Smooth muscle cell of trachea (primary cell): Measurements from ENCODE around the gene AACS. TPM values are rescaled to one million over a fixed set of nuclear protein-coding genes. Genes with fewer than 3 reads are reported as not detected.

Experiments used
- total RNA-seq: library from RNA; depleted of rRNA; stranded (reverse); fragments of >200 nt; gene quantifications from 2 replicates; pipeline ENCODE4 v1.2.1, GENCODE V29; 2014

AACS gene, protein sequence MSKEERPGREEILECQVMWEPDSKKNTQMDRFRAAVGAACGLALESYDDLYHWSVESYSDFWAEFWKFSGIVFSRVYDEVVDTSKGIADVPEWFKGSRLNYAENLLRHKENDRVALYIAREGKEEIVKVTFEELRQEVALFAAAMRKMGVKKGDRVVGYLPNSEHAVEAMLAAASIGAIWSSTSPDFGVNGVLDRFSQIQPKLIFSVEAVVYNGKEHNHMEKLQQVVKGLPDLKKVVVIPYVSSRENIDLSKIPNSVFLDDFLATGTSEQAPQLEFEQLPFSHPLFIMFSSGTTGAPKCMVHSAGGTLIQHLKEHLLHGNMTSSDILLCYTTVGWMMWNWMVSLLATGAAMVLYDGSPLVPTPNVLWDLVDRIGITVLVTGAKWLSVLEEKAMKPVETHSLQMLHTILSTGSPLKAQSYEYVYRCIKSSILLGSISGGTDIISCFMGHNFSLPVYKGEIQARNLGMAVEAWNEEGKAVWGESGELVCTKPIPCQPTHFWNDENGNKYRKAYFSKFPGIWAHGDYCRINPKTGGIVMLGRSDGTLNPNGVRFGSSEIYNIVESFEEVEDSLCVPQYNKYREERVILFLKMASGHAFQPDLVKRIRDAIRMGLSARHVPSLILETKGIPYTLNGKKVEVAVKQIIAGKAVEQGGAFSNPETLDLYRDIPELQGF
- 26.1 and 31.4 TPM in 2 replicates for total RNA-seq

DNA sequence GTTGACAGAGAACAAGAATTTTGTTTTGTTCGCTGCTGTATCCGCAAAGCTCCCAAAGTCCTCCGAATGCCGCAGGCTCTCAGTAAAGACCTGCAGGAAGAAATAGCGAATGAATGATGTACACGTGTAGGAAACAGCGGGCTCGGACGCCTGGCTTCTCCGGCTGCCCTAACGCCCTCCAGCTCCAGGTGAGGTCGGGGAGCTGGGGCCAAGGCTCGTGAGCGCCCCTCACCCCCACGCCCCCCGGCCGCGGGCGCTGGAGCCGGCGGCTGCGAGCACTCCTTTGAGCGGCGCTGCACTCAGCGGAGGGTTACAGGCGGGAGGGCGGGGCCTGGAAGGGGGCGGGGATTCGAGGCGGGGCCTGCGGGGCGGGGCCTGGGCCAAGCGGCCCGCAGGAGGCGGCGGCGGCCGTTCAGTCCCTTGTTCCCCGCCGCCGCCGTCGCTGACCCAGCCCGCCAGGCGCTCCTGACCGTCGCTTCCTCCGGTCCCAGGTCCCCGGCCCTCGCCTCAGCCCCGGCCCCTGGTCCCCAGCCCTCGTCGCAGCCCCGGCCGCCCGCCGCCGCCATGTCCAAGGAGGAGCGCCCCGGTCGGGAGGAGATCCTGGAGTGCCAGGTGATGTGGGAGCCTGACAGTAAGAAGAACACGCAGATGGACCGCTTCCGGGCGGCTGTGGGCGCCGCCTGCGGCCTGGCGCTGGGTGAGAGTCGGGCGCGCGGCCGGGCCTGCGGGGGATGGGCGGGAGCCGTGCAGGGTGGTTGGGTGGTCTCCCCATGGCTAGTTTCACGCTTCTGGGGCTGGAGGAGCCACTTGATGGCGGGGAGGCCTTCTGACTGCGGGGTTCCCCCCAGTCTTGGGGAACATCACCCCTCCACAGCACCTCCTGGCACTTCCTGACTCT is at the start of gene AACS:
AACS (plus strand) TSS at position 415 of the 898 bp plus-strand sequence; CDS start at position 565, 150 bp downstream.

GRCh38 chr12:125185740-125186470 is 120.7 kb downstream of the AACS start, which contains the start of gene TMEM132B:
Gene TMEM132B (plus strand): TSS chr12:125186386.

Other genes starting within 250 kb of the AACS start
- gene SCARB1, start 201.6 kb upstream of the AACS start, total RNA-seq = 9.7 and 10.4 TPM in 2 replicates
- 2,074 and 3,468 TPM in 2 replicates for gene UBC, start 150.8 kb upstream of the AACS start, total RNA-seq
- gene DHX37, start 76.3 kb upstream of the AACS start, total RNA-seq = 11.9 and 15.4 TPM in 2 replicates
- 2.6 and 3.6 TPM in 2 replicates for gene BRI3BP, start 71.8 kb upstream of the AACS start, total RNA-seq
- 12.7 and 15.6 TPM in 2 replicates for gene TMEM132B, start 121.0 kb downstream of the AACS start, total RNA-seq